ENCODE results near the gene ACTRT3.
A peak's percentile ranks its signal among the peaks of the same experiment; 100 is the strongest.
"Not testable (repeated sequence)": the region's sequence is repeated elsewhere in the genome, so short reads cannot be mapped to it uniquely, and the experiment has no call there.

ACTRT3 gene

GRCh38 chr3:169744366-169745054 is 24.9 kb downstream of the ACTRT3 start:
- no peak overlapping the region for H3K4ac ChIP-seq (ENCODE audit: low read depth, low read length)
- H3K4me1 ChIP-seq (ENCODE audit: control insufficient read depth, low read depth, low read length), result no peaks in the 10 kb centered on the region
- H4K8ac ChIP-seq (ENCODE audit: low read depth, low read length), result no peak overlapping the region
- no peak overlapping the region for H2BK120ac ChIP-seq (ENCODE audit: low read depth, low read length)
- no peak overlapping the region for H2AK5ac ChIP-seq (ENCODE audit: low read length)
- H3K18ac ChIP-seq (ENCODE audit: low read length), result no peak overlapping the region
- peak; percentile 38 for DNase-seq
- no peak overlapping the region for H3K56ac ChIP-seq (ENCODE audit: low read length)
- H2BK5ac ChIP-seq (ENCODE audit: low read length), result no peak overlapping the region
- no peaks in the 10 kb centered on the region for H3K79me1 ChIP-seq (ENCODE audit: low read length)
- WGBS (ENCODE audit: extremely low coverage, insufficient coverage, low lambda C conversion rate), result no CpG with 5 or more reads among the region's 1 CpG
- H3K27me3 ChIP-seq (ENCODE audit: insufficient read depth, low read length, poor library complexity), result no peaks in the 10 kb centered on the region
- H3K23ac ChIP-seq (ENCODE audit: low read length), result no peak overlapping the region
- no peak overlapping the region for H4K5ac ChIP-seq (ENCODE audit: low read length)
- no peak overlapping the region for H3K4me3 ChIP-seq (ENCODE audit: low read length)
- H3K9ac ChIP-seq (ENCODE audit: low read length), result no peak overlapping the region
- H3K27ac ChIP-seq (ENCODE audit: low read depth, low read length), result no peak overlapping the region
- no peaks in the 10 kb centered on the region for H3K36me3 ChIP-seq (ENCODE audit: control insufficient read depth, insufficient read depth, low read length)
- H3K4me2 ChIP-seq (ENCODE audit: low read length), result no peak overlapping the region
- H2BK15ac ChIP-seq (replicated peaks; ENCODE audit: low read depth), result no peak overlapping the region
- no peaks in the 10 kb centered on the region for H3K79me2 ChIP-seq (ENCODE audit: control insufficient read depth, insufficient read depth, low read length)

- no peak overlapping the region for H4K8ac ChIP-seq (ENCODE audit: low read depth, low read length)
- H3K27me3 ChIP-seq (ENCODE audit: insufficient read depth, low read length, poor library complexity), result no peaks in the 10 kb centered on the region
- no peak overlapping the region for H3K23ac ChIP-seq (ENCODE audit: low read length)
- no peak overlapping the region for H2BK120ac ChIP-seq (ENCODE audit: low read depth, low read length)
- no peak overlapping the region for H3K27ac ChIP-seq (ENCODE audit: low read depth, low read length)
- no peak overlapping the region for H3K4ac ChIP-seq (ENCODE audit: low read depth, low read length)
- no CpG with 5 or more reads among the region's 2 CpGs for WGBS (ENCODE audit: extremely low coverage, insufficient coverage, low lambda C conversion rate)
- H3K4me1 ChIP-seq (ENCODE audit: control insufficient read depth, low read depth, low read length), result no peaks in the 10 kb centered on the region
- H2AK5ac ChIP-seq (ENCODE audit: low read length), result no peak overlapping the region
- H3K56ac ChIP-seq (ENCODE audit: low read length), result no peak overlapping the region
- no peak overlapping the region for H2BK5ac ChIP-seq (ENCODE audit: low read length)
- H3K4me2 ChIP-seq (ENCODE audit: low read length), result no peak overlapping the region
- no peaks in the 10 kb centered on the region for H3K79me1 ChIP-seq (ENCODE audit: low read length)
- no peak overlapping the region for H3K9ac ChIP-seq (ENCODE audit: low read length)
- H3K36me3 ChIP-seq (ENCODE audit: control insufficient read depth, insufficient read depth, low read length), result no peaks in the 10 kb centered on the region
- H3K4me3 ChIP-seq (ENCODE audit: low read length), result no peak overlapping the region
- no peak overlapping the region for H3K18ac ChIP-seq (ENCODE audit: low read length)
- no peak for DNase-seq
- H4K5ac ChIP-seq (ENCODE audit: low read length), result no peak overlapping the region
- no peak overlapping the region for H2BK15ac ChIP-seq (replicated peaks; ENCODE audit: low read depth)
- H3K79me2 ChIP-seq (ENCODE audit: control insufficient read depth, insufficient read depth, low read length), result no peaks in the 10 kb centered on the region
These were observed 30.3 kb downstream of the ACTRT3 start for GRCh38 chr3:169739067-169739466.

- not testable (repeated sequence) for H3K9ac ChIP-seq (ENCODE audit: low read length); H3K79me1 ChIP-seq (ENCODE audit: low read length); H3K4ac ChIP-seq (ENCODE audit: low read depth, low read length); H3K4me3 ChIP-seq (ENCODE audit: low read length); H3K79me2 ChIP-seq (ENCODE audit: control insufficient read depth, insufficient read depth, low read length); DNase-seq; H3K4me1 ChIP-seq (ENCODE audit: control insufficient read depth, low read depth, low read length); H4K5ac ChIP-seq (ENCODE audit: low read length); H4K8ac ChIP-seq (ENCODE audit: low read depth, low read length); H2BK15ac ChIP-seq (replicated peaks; ENCODE audit: low read depth); H3K56ac ChIP-seq (ENCODE audit: low read length); H3K27ac ChIP-seq (ENCODE audit: low read depth, low read length); H3K27me3 ChIP-seq (ENCODE audit: insufficient read depth, low read length, poor library complexity); H3K18ac ChIP-seq (ENCODE audit: low read length); H3K23ac ChIP-seq (ENCODE audit: low read length); H3K4me2 ChIP-seq (ENCODE audit: low read length); H2AK5ac ChIP-seq (ENCODE audit: low read length); H2BK120ac ChIP-seq (ENCODE audit: low read depth, low read length); H3K36me3 ChIP-seq (ENCODE audit: control insufficient read depth, insufficient read depth, low read length); H2BK5ac ChIP-seq (ENCODE audit: low read length)
These were observed 37.5 kb downstream of the ACTRT3 start for GRCh38 chr3:169731857-169732256.

- Histone ChIP-seq H4K5ac (ENCODE audit: low read length) (no peak overlapping the region), H2AK5ac (ENCODE audit: low read length) (no peak overlapping the region), H3K27ac (ENCODE audit: low read depth, low read length) (no peak overlapping the region), H3K4me1 (ENCODE audit: control insufficient read depth, low read depth, low read length) (no peaks in the 10 kb centered on the region), H3K4me2 (ENCODE audit: low read length) (no peak overlapping the region), H3K27me3 (ENCODE audit: insufficient read depth, low read length, poor library complexity) (no peaks in the 10 kb centered on the region), H3K23ac (ENCODE audit: low read length) (no peak overlapping the region), H3K79me2 (ENCODE audit: control insufficient read depth, insufficient read depth, low read length) (no peaks in the 10 kb centered on the region), H3K79me1 (ENCODE audit: low read length) (no peaks in the 10 kb centered on the region), H2BK120ac (ENCODE audit: low read depth, low read length) (no peak overlapping the region), H3K9ac (ENCODE audit: low read length) (no peak overlapping the region), H3K18ac (ENCODE audit: low read length) (no peak overlapping the region), H2BK15ac (replicated peaks; ENCODE audit: low read depth) (no peak overlapping the region), H2BK5ac (ENCODE audit: low read length) (no peak overlapping the region), H3K36me3 (ENCODE audit: control insufficient read depth, insufficient read depth, low read length) (no peaks in the 10 kb centered on the region), H3K56ac (ENCODE audit: low read length) (no peak overlapping the region), H3K4me3 (ENCODE audit: low read length) (no peak overlapping the region), H4K8ac (ENCODE audit: low read depth, low read length) (no peak overlapping the region), H3K4ac (ENCODE audit: low read depth, low read length) (no peak overlapping the region)
- DNase-seq, result no peak
These were observed 46.6 kb downstream of the ACTRT3 start for GRCh38 chr3:169722724-169723123.

- H3K4ac ChIP-seq (ENCODE audit: low read depth, low read length); H3K4me2 ChIP-seq (ENCODE audit: low read length); H3K79me2 ChIP-seq (ENCODE audit: control insufficient read depth, insufficient read depth, low read length); H3K27me3 ChIP-seq (ENCODE audit: insufficient read depth, low read length, poor library complexity); H3K36me3 ChIP-seq (ENCODE audit: control insufficient read depth, insufficient read depth, low read length); H3K56ac ChIP-seq (ENCODE audit: low read length); H3K79me1 ChIP-seq (ENCODE audit: low read length); DNase-seq; H2BK15ac ChIP-seq (replicated peaks; ENCODE audit: low read depth); H3K23ac ChIP-seq (ENCODE audit: low read length); H2AK5ac ChIP-seq (ENCODE audit: low read length); H3K4me1 ChIP-seq (ENCODE audit: control insufficient read depth, low read depth, low read length); H4K5ac ChIP-seq (ENCODE audit: low read length); H3K4me3 ChIP-seq (ENCODE audit: low read length); H2BK120ac ChIP-seq (ENCODE audit: low read depth, low read length); H3K9ac ChIP-seq (ENCODE audit: low read length); H2BK5ac ChIP-seq (ENCODE audit: low read length); H3K18ac ChIP-seq (ENCODE audit: low read length); H3K27ac ChIP-seq (ENCODE audit: low read depth, low read length); H4K8ac ChIP-seq (ENCODE audit: low read depth, low read length): not testable (repeated sequence)
- WGBS (ENCODE audit: extremely low coverage, insufficient coverage, low lambda C conversion rate), result no CpG with 5 or more reads among the region's 4 CpGs
These were observed 50.9 kb downstream of the ACTRT3 start for GRCh38 chr3:169718415-169718814.

Data from mesendoderm (in vitro differentiated cells).